Left cardiac atrium (tissue), 4 donors: ENCODE data around the gene CYP1B1. TPM values are rescaled to one million over a fixed set of nuclear protein-coding genes. Genes with fewer than 3 reads are reported as not detected.
A peak's percentile ranks its signal among the peaks of the same experiment; 100 is the strongest.
"Not testable (repeated sequence)": the region's sequence is repeated elsewhere in the genome, so short reads cannot be mapped to it uniquely, and the experiment has no call there.

Experiments
- ATAC-seq, 2 donors: fragments of 200-7000 bp; cut with Tn5 transposase; one replicate each; pipeline ENCODE4 v1.9.1; 2020; ENCODE audit warnings: mild to moderate bottlenecking in 2 of 2, moderate library complexity in 2 of 2
- DNase-seq: peaks from one replicate; pipeline ENCODE4 v3.0.0-alpha.2; 2020
- intact Hi-C, 2 donors: fragments of 100-400 bp; cut with DNase I; formaldehyde crosslinking; loops; one replicate each; pipeline versions ENCODE4 v1.14.1 to v1.15.1; 2022 to 2023
- total RNA-seq, 2 donors: library from RNA; stranded (reverse); fragmentation: NEBNext Ultra II Directional; extraction: Animal tissue kit (Norgen Biotek cat#: 25700); gene quantifications; one replicate each; pipeline ENCODE4 v1.2.1, GENCODE V29; 2021
- donor health status: DM: no; HTN: yes; CAD: no.
- donor health status: DM: no; HTN: yes; CAD: no; lungs with severe emphysema.
- donor health status: DM: yes; HTN: yes; CAD: no.
- donor health status: Dilated cardiomyopathy.

CYP1B1 gene
- total RNA-seq, 2 donors from 2014 or later: 46.1 to 115 TPM

GRCh38 chr2:38100328-38100727 is 24.4 kb upstream of the CYP1B1 start:
- intact Hi-C loops: no loop called here
- ATAC-seq: no peak
- no peak for DNase-seq

GRCh38 chr2:38099099-38100028 is 23.4 kb upstream of the CYP1B1 start:
- intact Hi-C loops: no loop called here
- no peak for ATAC-seq
- DNase-seq: no peak

- intact Hi-C loops: no loop called here
- no peak for DNase-seq
- ATAC-seq: peak in 1 of 2 donors; percentile 56
Measured at GRCh38 chr2:38098421-38099098, 22.6 kb upstream of the CYP1B1 start.

- no peak for DNase-seq
- ATAC-seq: no peak
- intact Hi-C loops: no loop called here
Measured at GRCh38 chr2:38097988-38098385, 22.0 kb upstream of the CYP1B1 start.

GRCh38 chr2:38097258-38097987 is 21.5 kb upstream of the CYP1B1 start:
- DNase-seq (no peak), ATAC-seq (no peak)
- intact Hi-C loops: no loop called here

- peak in 1 of 2 donors; percentile 39 for ATAC-seq
- DNase-seq: peak; percentile 77
- intact Hi-C loops: no loop called here
Measured at GRCh38 chr2:38095996-38096861, 20.3 kb upstream of the CYP1B1 start.

GRCh38 chr2:38095079-38095995 is 19.4 kb upstream of the CYP1B1 start:
- DNase-seq (no peak), ATAC-seq (no peak)
- intact Hi-C loops: no loop called here

DNA sequence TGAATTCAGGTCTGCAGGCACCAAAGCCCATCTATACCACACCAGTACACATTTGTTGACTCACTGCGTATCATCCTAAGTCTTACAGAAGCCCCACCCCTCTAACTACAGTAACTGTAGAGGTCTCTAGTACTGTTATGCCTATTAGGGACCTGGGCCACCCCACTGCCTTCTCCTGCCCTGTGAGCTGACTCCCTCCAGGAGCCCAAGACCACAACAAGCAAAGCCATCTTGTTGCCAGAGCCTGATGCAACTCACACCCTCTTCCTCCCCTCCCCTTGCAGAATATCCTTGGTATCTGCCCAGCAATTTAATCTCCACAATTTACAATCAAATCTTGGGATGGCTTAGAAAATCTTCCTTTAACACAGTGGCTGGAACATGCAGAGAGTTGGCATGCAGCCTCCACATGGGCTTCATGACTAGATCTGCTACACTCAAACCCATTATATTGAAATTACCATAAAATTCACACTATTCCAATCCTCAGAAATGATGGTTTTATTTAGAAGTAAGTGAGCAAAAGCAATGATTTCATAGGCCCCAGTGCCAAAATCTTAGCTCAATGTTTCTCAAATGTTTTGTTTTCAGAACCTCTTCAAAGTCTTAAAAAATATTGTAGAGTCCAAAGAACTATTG is 17.7 kb upstream of the CYP1B1 start:
- DNase-seq: no peak
- intact Hi-C loops: no loop called here
- ATAC-seq: no peak

- DNase-seq (peak; percentile 60), ATAC-seq (peak; percentile 64 to 83)
- intact Hi-C loops: no loop called here
Measured at GRCh38 chr2:38092196-38092902, 16.4 kb upstream of the CYP1B1 start.

- intact Hi-C loops: no loop called here
- DNase-seq (no peak), ATAC-seq (no peak)
Measured at GRCh38 chr2:38091760-38092159, 15.8 kb upstream of the CYP1B1 start.

GRCh38 chr2:38090928-38091327 is 15.0 kb upstream of the CYP1B1 start:
- DNase-seq: no peak
- intact Hi-C loops: no loop called here
- ATAC-seq: no peak

- intact Hi-C loops: not testable (repeated sequence)
Measured at GRCh38 chr2:38090212-38090611, 14.3 kb upstream of the CYP1B1 start.

DNA sequence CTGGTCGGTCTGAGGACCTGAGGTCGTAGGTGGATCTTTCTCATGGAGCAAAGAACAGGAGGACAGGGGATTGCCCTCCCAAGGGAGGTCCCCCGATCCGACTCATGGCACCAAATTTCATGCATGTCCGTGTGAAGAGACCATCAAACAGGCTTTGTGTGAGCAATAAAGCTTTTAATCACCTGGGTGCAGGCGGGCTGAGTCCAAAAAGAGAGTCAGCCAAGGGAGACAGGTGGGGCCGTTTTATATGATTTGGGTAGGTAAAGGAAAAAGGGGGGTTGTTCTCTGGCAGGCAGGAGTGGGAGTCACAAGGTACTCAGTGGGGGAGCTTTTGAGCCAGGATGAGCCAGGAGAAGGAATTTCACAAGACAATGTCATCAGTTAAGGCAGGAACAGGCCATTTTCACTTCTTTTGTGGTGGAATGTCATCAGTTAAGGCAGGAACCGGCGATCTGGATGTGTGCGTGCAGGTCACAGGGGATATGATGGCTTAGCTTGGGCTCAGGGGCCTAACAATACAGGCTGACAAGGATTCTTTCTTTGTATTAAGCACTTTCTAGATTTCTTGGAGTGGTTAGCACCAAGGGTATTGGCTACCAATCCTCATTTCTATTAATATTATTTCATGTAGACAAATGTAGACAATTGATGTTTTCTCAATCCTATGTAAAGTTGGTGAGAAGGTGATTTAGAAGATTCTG is 10.2 kb upstream of the CYP1B1 start:
- ATAC-seq, intact Hi-C loops, DNase-seq: not testable (repeated sequence)

More at GRCh38 chr2:38090212-38090611, 14.3 kb upstream of the CYP1B1 start:
- ATAC-seq, DNase-seq: not testable (repeated sequence)

DNA sequence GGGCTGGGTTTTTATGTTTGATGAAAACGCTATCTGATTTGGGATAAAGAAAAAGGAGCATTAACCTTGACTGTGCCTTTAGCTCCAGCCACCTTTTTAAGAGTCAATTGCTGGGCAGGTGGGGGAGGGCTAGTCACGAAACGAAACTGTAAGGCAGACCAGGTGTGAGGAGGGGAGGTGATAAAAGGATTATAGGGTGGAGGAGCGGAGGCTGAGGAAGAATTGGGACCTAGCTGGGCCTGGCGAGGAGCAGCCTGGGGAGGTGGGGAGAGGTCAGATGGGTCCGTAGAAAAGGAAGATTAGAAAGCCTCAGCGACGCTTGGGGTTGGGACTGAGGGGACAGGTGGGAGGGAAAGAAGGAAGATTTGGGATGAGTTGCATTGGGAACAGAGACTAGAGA is 8.6 kb upstream of the CYP1B1 start:
- ATAC-seq, intact Hi-C loops, DNase-seq: not testable (repeated sequence)

GRCh38 chr2:38082727-38083126 is 6.8 kb upstream of the CYP1B1 start:
- DNase-seq, ATAC-seq, intact Hi-C loops: not testable (repeated sequence)

- ATAC-seq: no peak
- intact Hi-C loops: no loop called here
- no peak for DNase-seq
Measured at GRCh38 chr2:38080346-38080745, 4.4 kb upstream of the CYP1B1 start.
